ENCODE data around the gene PLEKHF1. TPM values are rescaled to one million over a fixed set of nuclear protein-coding genes. Genes with fewer than 3 reads are reported as not detected.

PLEKHF1 gene
- total and polyA plus RNA-seq, 2 of the 8 experiments (the other 6 are each of a cell fraction or from before 2014, with no cell fraction given): 11.1 to 18.4 TPM

DNA sequence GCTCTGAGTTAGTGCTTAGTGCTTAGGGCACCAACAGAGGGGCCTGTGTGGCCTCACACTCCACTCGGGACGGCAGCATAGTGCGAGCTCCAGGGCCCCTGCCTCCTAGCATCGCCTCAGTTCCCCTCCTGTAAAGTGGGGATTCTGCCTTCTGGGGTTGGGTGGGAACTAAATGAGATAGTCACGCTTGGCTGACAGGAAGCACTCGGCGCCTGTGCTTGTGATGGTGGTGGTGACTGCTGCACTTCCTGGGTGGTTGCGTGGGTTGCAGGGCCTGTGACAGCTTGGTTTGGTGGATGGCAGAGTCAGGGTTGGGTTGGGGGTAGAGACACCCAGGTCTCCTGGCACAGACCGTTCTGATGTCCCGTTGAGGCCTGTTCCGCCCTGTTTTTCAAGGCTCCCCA is 7.7 kb downstream of the PLEKHF1 start (continued):
- TF ChIP-seq KDM5A (IDR thresholded peaks at IDR 0.05; ENCODE audit: low read length) (no peak), HDAC6 (IDR thresholded peaks at IDR 0.05; ENCODE audit: low read depth, low read length) (no peak)

Measured in H1 (cell line).